Measurements from ENCODE around the gene ALDH18A1. TPM values are rescaled to one million over a fixed set of nuclear protein-coding genes. Genes with fewer than 3 reads are reported as not detected.
"Not testable (repeated sequence)": the region's sequence is repeated elsewhere in the genome, so short reads cannot be mapped to it uniquely, and the experiment has no call there.

ALDH18A1 gene
- 78.1 and 89.3 TPM in 2 replicates for total RNA-seq (2014; rRNA removed; shearing (Covaris generic))
- polyA plus RNA-seq (2015; cell fraction: cytosol; rRNA removed): 30.9 and 34.5 TPM in 2 replicates
- 146 and 148 TPM in 2 replicates for polyA plus RNA-seq (2015; cell fraction: nucleus; rRNA removed)

GRCh38 chr10:95656291-95657164 lies at the start of gene ALDH18A1:
Gene ALDH18A1 (minus strand): TSS chr10:95656711. CDS start chr10:95653377, 3,334 bp downstream.
- DNase-seq (ENCODE audit: low read depth): peak; percentile 89

DNA sequence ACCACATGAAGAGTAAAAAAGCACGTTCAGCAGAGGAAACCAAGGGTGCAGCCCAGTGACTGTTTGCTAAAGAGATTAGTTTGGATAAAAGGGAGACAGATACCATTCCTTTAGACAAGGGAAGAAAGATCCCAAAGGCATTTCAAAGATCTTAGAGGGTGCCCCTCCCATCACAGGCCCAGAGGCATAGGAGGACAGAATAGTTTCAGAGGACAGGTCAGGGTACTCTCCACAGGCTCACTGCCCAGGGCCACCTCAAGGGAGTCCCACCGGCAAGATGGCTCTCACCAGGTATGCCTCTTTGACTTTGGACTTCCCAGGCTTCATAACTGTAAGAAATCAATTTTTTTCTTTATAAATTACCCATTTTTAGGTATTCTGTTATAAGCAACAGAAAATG lies 41.9 kb upstream of the ALDH18A1 start:
- DNase-seq (ENCODE audit: low read depth): no peak

DNA sequence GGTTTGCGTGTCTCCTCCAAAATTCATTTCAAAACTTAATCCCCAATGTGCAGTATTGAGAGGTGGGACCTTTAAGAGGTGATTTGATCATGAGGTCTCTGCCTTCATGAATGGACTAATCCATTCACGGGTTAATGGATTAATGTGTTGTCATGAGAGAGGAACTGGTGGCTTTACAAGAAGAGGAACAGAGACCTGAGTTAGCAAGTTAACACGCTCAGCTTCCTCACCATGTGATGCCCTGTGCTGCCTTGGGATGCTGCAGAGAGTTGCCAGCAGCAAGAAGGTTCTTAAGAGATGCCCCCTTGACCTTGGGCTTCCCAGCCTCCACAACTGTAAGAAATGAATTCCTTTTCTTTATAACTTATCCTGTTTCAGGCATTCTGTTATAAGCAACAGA lies 40.9 kb upstream of the ALDH18A1 start:
- no peak for DNase-seq (ENCODE audit: low read depth)

- no peak for DNase-seq (ENCODE audit: low read depth)
These were observed 38.2 kb upstream of the ALDH18A1 start for GRCh38 chr10:95694665-95695064.

- peak; percentile 99 for DNase-seq (ENCODE audit: low read depth)
These were observed 37.4 kb upstream of the ALDH18A1 start, which contains the start of gene TCTN3 for GRCh38 chr10:95693668-95694534. Gene TCTN3 (minus strand): TSS chr10:95693927. CDS start chr10:95693899, 28 bp downstream.

DNA sequence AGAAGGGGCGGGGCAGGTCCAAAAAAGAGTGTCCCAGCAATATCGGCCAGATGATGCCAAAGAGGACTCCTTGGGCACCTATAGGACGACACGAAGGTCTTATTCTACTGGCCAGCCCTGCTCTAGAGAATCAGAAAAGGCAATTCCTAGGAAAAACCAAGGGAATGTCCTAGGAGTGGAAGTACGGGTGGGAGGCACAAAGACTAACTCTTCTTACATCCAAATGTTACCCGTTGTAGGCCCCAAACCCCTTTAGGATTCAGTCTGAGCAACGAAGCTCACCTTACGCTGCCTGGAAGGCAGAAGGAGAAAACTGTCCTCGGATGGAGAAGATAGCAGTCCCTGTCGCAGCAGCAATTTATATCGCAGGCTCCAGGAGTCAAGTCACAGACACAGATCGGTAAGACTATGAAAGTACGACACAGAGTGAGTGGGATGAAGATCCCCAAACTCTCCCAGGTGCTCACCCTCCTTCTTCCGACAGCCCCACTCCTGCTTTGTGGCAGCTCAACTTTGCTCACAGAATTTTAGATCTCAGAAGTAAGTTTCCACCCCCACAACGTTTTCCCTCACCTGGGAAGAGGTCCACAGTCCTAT lies 36.7 kb upstream of the ALDH18A1 start:
- DNase-seq (ENCODE audit: low read depth): no peak

DNA sequence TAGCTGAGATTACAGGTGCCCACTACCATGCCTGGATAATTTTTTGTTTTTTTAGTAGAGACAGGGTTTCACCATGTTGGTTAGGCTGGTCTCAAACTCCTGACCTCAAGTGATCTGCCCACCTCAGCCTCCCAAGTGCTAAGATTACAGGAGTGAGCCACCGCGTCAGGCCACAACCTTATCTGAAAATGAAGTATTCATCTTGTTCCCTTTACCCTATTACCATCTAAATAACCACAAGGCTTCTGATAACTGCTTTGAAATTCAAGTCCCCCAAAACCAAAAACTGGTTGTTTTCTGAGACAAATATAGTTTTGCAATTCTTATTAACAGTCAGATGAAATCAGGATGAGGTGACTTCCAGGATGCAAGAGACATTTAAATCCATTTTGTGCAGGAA lies 34.8 kb upstream of the ALDH18A1 start:
- DNase-seq (ENCODE audit: low read depth): no peak

GRCh38 chr10:95688648-95689047 lies 32.1 kb upstream of the ALDH18A1 start:
- no peak for DNase-seq (ENCODE audit: low read depth)

GRCh38 chr10:95683966-95684365 lies 27.5 kb upstream of the ALDH18A1 start:
- DNase-seq (ENCODE audit: low read depth): no peak

GRCh38 chr10:95675403-95676116 lies 19.0 kb upstream of the ALDH18A1 start:
- no peak for DNase-seq (ENCODE audit: low read depth)

GRCh38 chr10:95674643-95675042 lies 18.1 kb upstream of the ALDH18A1 start:
- no peak for DNase-seq (ENCODE audit: low read depth)

GRCh38 chr10:95672641-95673040 lies 16.1 kb upstream of the ALDH18A1 start:
- not testable (repeated sequence) for DNase-seq (ENCODE audit: low read depth)

- no peak for DNase-seq (ENCODE audit: low read depth)
These were observed 8.0 kb upstream of the ALDH18A1 start for GRCh38 chr10:95664543-95664942.

GRCh38 chr10:95663496-95663895 lies 7.0 kb upstream of the ALDH18A1 start:
- no peak for DNase-seq (ENCODE audit: low read depth)

GRCh38 chr10:95661818-95662217 lies 5.3 kb upstream of the ALDH18A1 start:
- DNase-seq (ENCODE audit: low read depth): no peak

GRCh38 chr10:95660283-95660682 lies 3.8 kb upstream of the ALDH18A1 start:
- DNase-seq (ENCODE audit: low read depth): peak; percentile 28

DNA sequence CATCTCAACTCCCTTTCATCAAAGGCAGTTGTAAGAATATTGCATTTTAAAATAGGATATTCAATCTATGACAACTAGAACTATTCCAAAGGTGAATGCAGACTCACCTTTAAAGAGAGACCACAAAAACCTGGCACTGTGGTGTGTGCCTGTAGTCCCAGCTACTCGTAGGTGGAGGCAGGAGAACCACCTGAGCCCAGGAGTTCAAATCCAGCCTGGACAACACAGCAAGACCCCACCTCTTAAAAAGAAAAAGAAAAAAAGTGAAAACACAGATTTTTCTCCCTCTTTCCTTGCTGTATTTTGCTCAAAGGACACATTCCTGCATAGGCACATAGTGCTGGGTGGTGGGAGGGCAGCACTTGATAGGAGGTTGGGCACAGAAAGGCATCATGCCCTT lies 739 bp upstream of the ALDH18A1 start:
- DNase-seq (ENCODE audit: low read depth): no peak

- no peak for DNase-seq (ENCODE audit: low read depth)
These were observed 780 bp downstream of the ALDH18A1 start for GRCh38 chr10:95655571-95656290.

DNA sequence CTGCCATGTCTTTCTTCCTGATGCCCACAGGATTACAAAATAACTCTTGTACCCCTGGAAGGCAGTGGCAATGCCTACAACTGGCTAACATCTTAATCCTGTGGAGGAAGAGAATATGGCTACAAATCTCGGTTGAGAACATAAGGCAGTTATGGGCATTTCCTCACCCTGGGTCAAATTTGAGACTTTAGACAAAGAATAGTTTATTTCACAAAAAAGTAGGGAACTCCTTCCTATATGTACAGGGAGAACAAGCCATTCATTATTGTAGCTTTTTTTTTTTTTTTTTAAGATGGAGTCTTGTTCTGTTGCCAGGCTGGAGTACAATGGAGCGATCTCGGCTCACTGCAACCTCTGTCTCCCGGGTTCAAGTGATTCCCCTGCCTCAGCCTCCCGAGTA lies 2.6 kb downstream of the ALDH18A1 start:
- DNase-seq (ENCODE audit: low read depth): no peak

All from HT1080 (cell line).